Transverse colon (tissue), 4 donors: ENCODE data around the gene NOTO. TPM values are rescaled to one million over a fixed set of nuclear protein-coding genes. Genes with fewer than 3 reads are reported as not detected.
"Not testable (repeated sequence)": the region's sequence is repeated elsewhere in the genome, so short reads cannot be mapped to it uniquely, and the experiment has no call there.

Experiments
- DNase-seq: peaks from one replicate; pipeline ENCODE4 v3.0.0-alpha.2; 2019
- H3K27ac ChIP-seq, 4 donors: fragments of 200-600 bp; sonication (generic); 2 replicates each; pipeline ENCODE4 v1.5.1; 2016 to 2018; ENCODE audit warnings: inconsistent platforms in 4 of 4
- H3K27me3 ChIP-seq: fragments of 200-600 bp; sonication (generic); 2 replicates; pipeline ENCODE4 v1.5.1; 2017; ENCODE audit warnings: inconsistent platforms
- H3K36me3 ChIP-seq, 4 donors: fragments of 200-600 bp; sonication (generic); 2 replicates each; pipeline ENCODE4 v1.5.1; 2017 to 2019; ENCODE audit warnings: inconsistent platforms in 4 of 4
- H3K4me1 ChIP-seq, 4 donors: fragments of 200-600 bp; sonication (generic); 2 replicates each; pipeline ENCODE4 v1.5.1; 2017 to 2020; ENCODE audit warnings: inconsistent platforms in 4 of 4
- H3K4me3 ChIP-seq, 4 donors: fragments of 200-600 bp; sonication (generic); 1 replicate in 1 of 4; 2 replicates in 3 of 4; pipeline versions ENCODE4 v1.5.1 to v1.6.1; 2017 to 2019; ENCODE audit warnings: inconsistent platforms in 4 of 4
- H3K9me3 ChIP-seq, 2 donors: fragments of 200-600 bp; sonication (generic); 2 replicates each; pipeline ENCODE4 v1.5.1; 2017 to 2019; ENCODE audit warnings: inconsistent platforms in 2 of 2
- CTCF ChIP-seq, 5 experiments: fragments of 200-600 bp in 3 of 5; fragments of 450-650 bp in 2 of 5; sonication (generic) in 3 of 5; IDR thresholded peaks; 1 replicate in 2 of 5; 2 replicates in 3 of 5; pipeline ENCODE4 v1.5.1; 2016 to 2017; ENCODE audit warnings: antibody characterized with exemption in 5 of 5, inconsistent platforms in 3 of 5, mild to moderate bottlenecking in 2 of 5, moderate library complexity in 1 of 5
- EP300 ChIP-seq: sonication (generic); formaldehyde crosslinking; IDR thresholded peaks from one replicate; pipeline ENCODE4 v1.6.1; 2017; ENCODE audit warnings: antibody characterized with exemption, low read depth
- POLR2A ChIP-seq: fragments of 450-650 bp; IDR thresholded peaks from one replicate; pipeline ENCODE4 v1.6.1; 2016; ENCODE audit warnings: antibody characterized with exemption, mild to moderate bottlenecking, moderate library complexity
- POLR2AphosphoS5 ChIP-seq, 3 donors: sonication (generic); formaldehyde crosslinking; IDR thresholded peaks; one replicate each; pipeline ENCODE4 v1.6.1; 2016; ENCODE audit warnings: antibody characterized with exemption in 3 of 3
- WGBS, 2 donors: methylation state at CpG; one replicate each; pipeline ENCODE4 v1.1.5; 2018; ENCODE audit warnings: low coverage in 1 of 2; 5-methylcytosine and 5-hydroxymethylcytosine counted together
- in situ Hi-C, 4 donors: fragments of 200-750 bp; cut with MboI; loops; one replicate each; pipeline versions ENCODE4 v1.15.0 to v1.15.1; 2017; ENCODE audit warnings: low sequenced_read_pairs in 3 of 4, low pct_ligation_motif_present in 1 of 4, low pct_unique_long_range_greater_than_20kb in 1 of 4
- intact Hi-C: fragments of 100-400 bp; cut with DNase I; formaldehyde crosslinking; loops from one replicate; pipeline ENCODE4 v1.15.1; 2023; ENCODE audit warnings: low total_unique reads
- total RNA-seq, 4 donors: library from RNA; depleted of rRNA; stranded (reverse); fragments of >200 nt; gene quantifications; one replicate each; pipeline ENCODE4 v1.1.0, GENCODE V29; 2016

The NOTO gene
- total RNA-seq, 4 donors from 2014 or later: not detected

- H3K9me3 ChIP-seq: no peaks in the 10 kb centered on the region
- in situ Hi-C loops (loop anchor here in 2 of 4 donors (25.0 kb wide), 2 partner anchors 199 to 299 kb away; partner anchors contain the start of gene SPR (in 1 of the 2)), intact Hi-C loops (no loop called here)
- H3K27me3 ChIP-seq: peaks cover 4% of the 10 kb centered on the region
- 88 to 90% methylated on average over 2 of the region's 2 CpGs for WGBS, 2 donors
- H3K4me3 ChIP-seq: no peak overlapping the region
- TF ChIP-seq POLR2A: no peak
- TF ChIP-seq POLR2AphosphoS5 (IDR thresholded peaks at IDR 0.05): no peak
- TF ChIP-seq EP300: no peak
- no peak for TF ChIP-seq CTCF (IDR thresholded peaks at IDR 0.05)
- no peak overlapping the region for H3K27ac ChIP-seq
- H3K4me1 ChIP-seq: no peaks in the 10 kb centered on the region
- no peaks in the 10 kb centered on the region for H3K36me3 ChIP-seq
- DNase-seq: no peak
These were observed 16.4 kb upstream of the NOTO start for GRCh38 chr2:73185965-73186364.

- in situ Hi-C loops (loop anchor here in 2 of 4 donors (25.0 kb wide), 2 partner anchors 200 to 300 kb away; partner anchors contain the start of gene SPR (in 1 of the 2)), intact Hi-C loops (no loop called here)
- Histone ChIP-seq H3K4me3 (no peak overlapping the region), H3K9me3 (no peaks in the 10 kb centered on the region), H3K36me3 (no peaks in the 10 kb centered on the region), H3K4me1 (peaks cover 0 to 7% (median 0%) of the 10 kb centered on the region in 4 donors), H3K27me3 (no peaks in the 10 kb centered on the region), H3K27ac (no peak overlapping the region)
- DNase-seq: no peak
- TF ChIP-seq POLR2A (no peak), EP300 (no peak), POLR2AphosphoS5 (IDR thresholded peaks at IDR 0.05) (no peak), CTCF (IDR thresholded peaks at IDR 0.05) (no peak)
- WGBS, 2 donors: 33% methylated on average over 2 of the region's 2 CpGs; no CpG with 5 or more reads in 1 of the 2 donors
These were observed 14.8 kb upstream of the NOTO start for GRCh38 chr2:73187549-73187948.

DNA sequence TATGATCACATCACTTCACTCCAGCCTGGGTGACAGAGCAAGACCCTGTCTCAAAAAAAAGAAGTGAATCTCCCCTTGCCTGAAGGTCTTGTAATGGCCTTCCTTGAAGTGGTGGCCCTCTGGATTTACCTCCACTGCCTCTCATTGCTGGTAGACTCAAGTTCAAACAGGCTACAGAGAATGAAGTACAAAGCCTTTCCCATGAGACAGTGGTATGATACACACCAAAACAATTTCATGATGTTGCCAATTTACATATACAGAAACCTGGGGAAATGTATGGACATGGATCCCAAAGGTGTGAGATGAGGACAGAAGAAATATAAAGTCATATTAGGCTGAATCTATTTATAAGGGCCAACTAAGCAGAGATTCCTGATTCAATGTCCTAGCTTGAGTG is 4.8 kb upstream of the NOTO start:
- H3K27me3 ChIP-seq: peaks cover 42% of the 10 kb centered on the region
- in situ Hi-C loops: loop anchor here in 2 of 4 donors (25.0 kb wide), 2 partner anchors 210 to 310 kb away; partner anchors contain the start of gene SPR (in 1 of the 2)

DNA sequence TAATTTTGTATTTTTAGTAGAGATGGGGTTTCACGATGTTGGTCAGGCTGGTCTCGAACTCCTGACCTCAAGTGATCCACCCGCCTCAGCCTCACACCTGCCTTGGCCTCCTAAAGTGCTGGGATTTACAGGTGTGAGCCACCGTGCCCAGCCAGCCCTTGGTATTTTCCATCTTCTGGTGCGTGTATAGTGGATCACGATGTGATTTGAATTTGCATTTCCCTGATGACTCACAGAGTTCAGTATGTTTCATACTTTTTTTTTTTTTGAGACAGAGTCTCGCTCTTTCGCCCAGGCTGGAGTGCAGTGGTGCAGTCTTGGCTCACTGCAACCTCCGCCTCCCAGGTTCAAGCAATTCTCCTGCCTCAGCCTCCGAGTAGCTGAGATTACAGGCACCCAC is 2.1 kb upstream of the NOTO start:
- H3K36me3 ChIP-seq, in situ Hi-C loops, DNase-seq, intact Hi-C loops, H3K27ac ChIP-seq, H3K9me3 ChIP-seq, H3K4me3 ChIP-seq: not testable (repeated sequence)
- peaks cover 0 to 20% (median 13%) of the 10 kb centered on the region in 4 donors for H3K4me1 ChIP-seq
- 60 to 75% methylated on average over 7 to 10 of the region's 10 CpGs for WGBS, 2 donors
- H3K27me3 ChIP-seq: peaks cover 67% of the 10 kb centered on the region

More for the DNA sequence above, 4.8 kb upstream of the NOTO start:
- Histone ChIP-seq H3K4me1 (peaks cover 0 to 10% (median 7%) of the 10 kb centered on the region in 4 donors), H3K4me3 (no peak overlapping the region), H3K36me3 (no peaks in the 10 kb centered on the region), H3K9me3 (no peaks in the 10 kb centered on the region), H3K27ac (no peak overlapping the region)
- TF ChIP-seq POLR2A (no peak), EP300 (no peak), CTCF (IDR thresholded peaks at IDR 0.05) (no peak), POLR2AphosphoS5 (IDR thresholded peaks at IDR 0.05) (no peak)
- intact Hi-C loops: no loop called here
- DNase-seq: no peak
